Measurements from ENCODE around the gene MARVELD2. TPM values are rescaled to one million over a fixed set of nuclear protein-coding genes. Genes with fewer than 3 reads are reported as not detected.

The MARVELD2 gene, protein sequence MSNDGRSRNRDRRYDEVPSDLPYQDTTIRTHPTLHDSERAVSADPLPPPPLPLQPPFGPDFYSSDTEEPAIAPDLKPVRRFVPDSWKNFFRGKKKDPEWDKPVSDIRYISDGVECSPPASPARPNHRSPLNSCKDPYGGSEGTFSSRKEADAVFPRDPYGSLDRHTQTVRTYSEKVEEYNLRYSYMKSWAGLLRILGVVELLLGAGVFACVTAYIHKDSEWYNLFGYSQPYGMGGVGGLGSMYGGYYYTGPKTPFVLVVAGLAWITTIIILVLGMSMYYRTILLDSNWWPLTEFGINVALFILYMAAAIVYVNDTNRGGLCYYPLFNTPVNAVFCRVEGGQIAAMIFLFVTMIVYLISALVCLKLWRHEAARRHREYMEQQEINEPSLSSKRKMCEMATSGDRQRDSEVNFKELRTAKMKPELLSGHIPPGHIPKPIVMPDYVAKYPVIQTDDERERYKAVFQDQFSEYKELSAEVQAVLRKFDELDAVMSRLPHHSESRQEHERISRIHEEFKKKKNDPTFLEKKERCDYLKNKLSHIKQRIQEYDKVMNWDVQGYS
- 1.3 and 1.5 TPM in 2 replicates for total RNA-seq

GRCh38 chr5:69414885-69415583 is at the start of gene MARVELD2:
Gene MARVELD2, plus strand, starts transcription at chr5:69415116. Its CDS starts 4,270 bp downstream, at chr5:69419386.

GRCh38 chr5:69369340-69370121 is 45.4 kb upstream of the MARVELD2 start, which contains the start of the genes AK6, RAD17 and TAF9:
Gene AK6, minus strand, starts transcription at chr5:69369520. Its CDS starts 30 bp downstream, at chr5:69369490.
Gene RAD17, plus strand, starts transcription at chr5:69369818. Its CDS starts 2,391 bp downstream, at chr5:69372209.
Gene TAF9, minus strand, starts transcription at chr5:69369520. Its CDS starts 3,783 bp downstream, at chr5:69365737.

GRCh38 chr5:69492391-69492922 is 77.5 kb downstream of the MARVELD2 start, which contains the start of gene OCLN:
Gene OCLN, plus strand, starts transcription at chr5:69492790. Its CDS starts 11,455 bp downstream, at chr5:69504245.

Other genes with a start within 250 kb of the MARVELD2 start
- gene CCNB1, start 248.0 kb upstream of the MARVELD2 start, total RNA-seq: 26.8 and 27.2 TPM in 2 replicates
- gene CENPH, start 225.5 kb upstream of the MARVELD2 start, total RNA-seq: 2.9 and 6.7 TPM in 2 replicates
- gene CDK7, start 180.2 kb upstream of the MARVELD2 start, total RNA-seq: 30.3 and 33.3 TPM in 2 replicates
- 3.7 and 5.8 TPM in 2 replicates for gene CCDC125, start 82.3 kb upstream of the MARVELD2 start, total RNA-seq
- 22.5 and 27.1 TPM in 2 replicates for gene AK6, start 45.6 kb upstream of the MARVELD2 start, total RNA-seq
- 67.9 and 72.6 TPM in 2 replicates for gene TAF9, start 45.6 kb upstream of the MARVELD2 start, total RNA-seq
- gene RAD17, start 45.3 kb upstream of the MARVELD2 start, total RNA-seq: 13.5 and 19.5 TPM in 2 replicates
- gene OCLN, start 77.7 kb downstream of the MARVELD2 start, total RNA-seq: 0.43 and 1.5 TPM in 2 replicates
- 18.5 and 24.4 TPM in 2 replicates for gene GTF2H2C, start 145.1 kb downstream of the MARVELD2 start, total RNA-seq

All from dermis lymphatic vessel endothelial cell (primary cell).